ENCODE results near the gene OTX2. TPM values are rescaled to one million over a fixed set of nuclear protein-coding genes. Genes with fewer than 3 reads are reported as not detected.
A peak's percentile ranks its signal among the peaks of the same experiment; 100 is the strongest.

OTX2 gene
- total RNA-seq, 2 experiments from 2014 or later, result not detected

GRCh38 chr14:56808110-56808382 lies 2.2 kb downstream of the OTX2 start:
- Mint-ChIP-seq H3K9me3 (peaks cover 5% of the 10 kb centered on the region), H3K4me3 (peak overlapping the region; percentile 43), H3K27me3 (peaks cover 82% of the 10 kb centered on the region), H3K27ac (peak overlapping the region; percentile 49), H3K36me3 (ENCODE audit: low read depth) (peaks cover 24% of the 10 kb centered on the region), H3K4me1 (peaks cover 11% of the 10 kb centered on the region)
- CTCF ChIA-PET, result no interaction called here
- POLR2A ChIA-PET, result no interaction called here
- DNase-seq, result no peak

- ChIA-PET POLR2A (no interaction called here), CTCF (no interaction called here)
- DNase-seq, result no peak
- peaks cover 21% of the 10 kb centered on the region for H3K36me3 Mint-ChIP-seq (ENCODE audit: low read depth)
- peaks cover 81% of the 10 kb centered on the region for H3K27me3 Mint-ChIP-seq
- H3K4me1 Mint-ChIP-seq, result peaks cover 11% of the 10 kb centered on the region
- peaks cover 5% of the 10 kb centered on the region for H3K9me3 Mint-ChIP-seq
- H3K27ac Mint-ChIP-seq, result peak overlapping the region; percentile 49
- peak overlapping the region; percentile 43 for H3K4me3 Mint-ChIP-seq
Measured at GRCh38 chr14:56807386-56808109, 2.7 kb downstream of the OTX2 start.

GRCh38 chr14:56806760-56807159 lies 3.5 kb downstream of the OTX2 start:
- no peak overlapping the region for H3K4me3 Mint-ChIP-seq

GRCh38 chr14:56805992-56806727 lies 4.1 kb downstream of the OTX2 start:
- H3K36me3 Mint-ChIP-seq (ENCODE audit: low read depth), result peaks cover 21% of the 10 kb centered on the region

More at GRCh38 chr14:56806760-56807159, 3.5 kb downstream of the OTX2 start:
- H3K27me3 Mint-ChIP-seq, result peaks cover 84% of the 10 kb centered on the region
- POLR2A ChIA-PET, result no interaction called here
- CTCF ChIA-PET, result interaction anchor here (1.3 kb wide), 1 partner anchor 317 kb away, joined by 3 read pairs; no protein-coding TSS in a partner anchor
- peaks cover 11% of the 10 kb centered on the region for H3K4me1 Mint-ChIP-seq
- no peak for DNase-seq
- no peak overlapping the region for H3K27ac Mint-ChIP-seq
- peaks cover 21% of the 10 kb centered on the region for H3K36me3 Mint-ChIP-seq (ENCODE audit: low read depth)
- peaks cover 5% of the 10 kb centered on the region for H3K9me3 Mint-ChIP-seq

GRCh38 chr14:56805201-56805991 lies 4.9 kb downstream of the OTX2 start:
- Mint-ChIP-seq H3K27ac (no peak overlapping the region), H3K9me3 (peaks cover 5% of the 10 kb centered on the region), H3K27me3 (peaks cover 86% of the 10 kb centered on the region), H3K4me1 (peaks cover 11% of the 10 kb centered on the region), H3K36me3 (ENCODE audit: low read depth) (peaks cover 16% of the 10 kb centered on the region), H3K4me3 (no peak overlapping the region)
- POLR2A ChIA-PET, result no interaction called here
- CTCF ChIA-PET, result no interaction called here
- DNase-seq, result no peak

More at GRCh38 chr14:56805992-56806727, 4.1 kb downstream of the OTX2 start:
- Mint-ChIP-seq H3K27me3 (peaks cover 88% of the 10 kb centered on the region), H3K4me1 (peaks cover 11% of the 10 kb centered on the region), H3K27ac (no peak overlapping the region), H3K9me3 (peaks cover 5% of the 10 kb centered on the region), H3K4me3 (no peak overlapping the region)
- no peak for DNase-seq
- ChIA-PET CTCF (interaction anchor here (1.3 kb wide), 1 partner anchor 316 kb away, joined by 3 read pairs; no protein-coding TSS in a partner anchor), POLR2A (no interaction called here)

GRCh38 chr14:56803816-56804535 lies 6.3 kb downstream of the OTX2 start:
- CTCF ChIA-PET, result no interaction called here
- H3K9me3 Mint-ChIP-seq, result no peaks in the 10 kb centered on the region
- DNase-seq, result no peak
- POLR2A ChIA-PET, result no interaction called here
- peaks cover 7% of the 10 kb centered on the region for H3K4me1 Mint-ChIP-seq
- H3K36me3 Mint-ChIP-seq (ENCODE audit: low read depth), result peaks cover 7% of the 10 kb centered on the region
- peaks cover 85% of the 10 kb centered on the region for H3K27me3 Mint-ChIP-seq
- no peak overlapping the region for H3K4me3 Mint-ChIP-seq
- H3K27ac Mint-ChIP-seq, result no peak overlapping the region

- ChIA-PET CTCF (no interaction called here), POLR2A (no interaction called here)
- no peak overlapping the region for H3K4me3 Mint-ChIP-seq
- peaks cover 4% of the 10 kb centered on the region for H3K4me1 Mint-ChIP-seq
- H3K36me3 Mint-ChIP-seq (ENCODE audit: low read depth), result no peaks in the 10 kb centered on the region
- H3K9me3 Mint-ChIP-seq, result no peaks in the 10 kb centered on the region
- no peak overlapping the region for H3K27ac Mint-ChIP-seq
- DNase-seq, result no peak
- peaks cover 80% of the 10 kb centered on the region for H3K27me3 Mint-ChIP-seq
Measured at GRCh38 chr14:56801920-56802319, 8.4 kb downstream of the OTX2 start.

- POLR2A ChIA-PET, result no interaction called here
- Mint-ChIP-seq H3K4me3 (no peak overlapping the region), H3K27ac (no peak overlapping the region), H3K4me1 (peaks cover 2% of the 10 kb centered on the region), H3K27me3 (peaks cover 78% of the 10 kb centered on the region), H3K36me3 (ENCODE audit: low read depth) (no peaks in the 10 kb centered on the region), H3K9me3 (no peaks in the 10 kb centered on the region)
- no peak for DNase-seq
- CTCF ChIA-PET, result no interaction called here
Measured at GRCh38 chr14:56799343-56799645, 11.0 kb downstream of the OTX2 start.

- no peaks in the 10 kb centered on the region for H3K36me3 Mint-ChIP-seq (ENCODE audit: low read depth)
- no peak overlapping the region for H3K27ac Mint-ChIP-seq
- H3K9me3 Mint-ChIP-seq, result no peaks in the 10 kb centered on the region
- POLR2A ChIA-PET, result no interaction called here
- CTCF ChIA-PET, result no interaction called here
- no peak for DNase-seq
- H3K4me3 Mint-ChIP-seq, result no peak overlapping the region
- peaks cover 79% of the 10 kb centered on the region for H3K27me3 Mint-ChIP-seq
- H3K4me1 Mint-ChIP-seq, result peaks cover 2% of the 10 kb centered on the region
Measured at GRCh38 chr14:56798447-56799342, 11.6 kb downstream of the OTX2 start.

GRCh38 chr14:56797569-56798446 lies 12.5 kb downstream of the OTX2 start:
- peaks cover 2% of the 10 kb centered on the region for H3K4me1 Mint-ChIP-seq
- no peaks in the 10 kb centered on the region for H3K9me3 Mint-ChIP-seq
- H3K27ac Mint-ChIP-seq, result no peak overlapping the region
- H3K27me3 Mint-ChIP-seq, result peaks cover 78% of the 10 kb centered on the region
- ChIA-PET POLR2A (no interaction called here), CTCF (no interaction called here)
- peaks cover 2% of the 10 kb centered on the region for H3K36me3 Mint-ChIP-seq (ENCODE audit: low read depth)
- no peak overlapping the region for H3K4me3 Mint-ChIP-seq
- DNase-seq, result no peak

GRCh38 chr14:56797003-56797568 lies 13.2 kb downstream of the OTX2 start:
- peaks cover 72% of the 10 kb centered on the region for H3K27me3 Mint-ChIP-seq
- no peak overlapping the region for H3K27ac Mint-ChIP-seq
- no peaks in the 10 kb centered on the region for H3K9me3 Mint-ChIP-seq
- H3K4me3 Mint-ChIP-seq, result no peak overlapping the region
- peaks cover 2% of the 10 kb centered on the region for H3K4me1 Mint-ChIP-seq
- H3K36me3 Mint-ChIP-seq (ENCODE audit: low read depth), result peaks cover 2% of the 10 kb centered on the region
- no peak for DNase-seq
- POLR2A ChIA-PET, result no interaction called here
- CTCF ChIA-PET, result no interaction called here

Data from activated CD4-positive, alpha-beta memory T cell treated with anti-CD3 and anti-CD28 coated beads, Interleukin-2, amount 10 ng/mL, durations not matched to agents 7 days and 5 days (primary cell).